ENCODE data around the gene ATF7IP2. TPM values are rescaled to one million over a fixed set of nuclear protein-coding genes. Genes with fewer than 3 reads are reported as not detected.
"Not testable (repeated sequence)": the region's sequence is repeated elsewhere in the genome, so short reads cannot be mapped to it uniquely, and the experiment has no call there.

ATF7IP2 gene, protein sequence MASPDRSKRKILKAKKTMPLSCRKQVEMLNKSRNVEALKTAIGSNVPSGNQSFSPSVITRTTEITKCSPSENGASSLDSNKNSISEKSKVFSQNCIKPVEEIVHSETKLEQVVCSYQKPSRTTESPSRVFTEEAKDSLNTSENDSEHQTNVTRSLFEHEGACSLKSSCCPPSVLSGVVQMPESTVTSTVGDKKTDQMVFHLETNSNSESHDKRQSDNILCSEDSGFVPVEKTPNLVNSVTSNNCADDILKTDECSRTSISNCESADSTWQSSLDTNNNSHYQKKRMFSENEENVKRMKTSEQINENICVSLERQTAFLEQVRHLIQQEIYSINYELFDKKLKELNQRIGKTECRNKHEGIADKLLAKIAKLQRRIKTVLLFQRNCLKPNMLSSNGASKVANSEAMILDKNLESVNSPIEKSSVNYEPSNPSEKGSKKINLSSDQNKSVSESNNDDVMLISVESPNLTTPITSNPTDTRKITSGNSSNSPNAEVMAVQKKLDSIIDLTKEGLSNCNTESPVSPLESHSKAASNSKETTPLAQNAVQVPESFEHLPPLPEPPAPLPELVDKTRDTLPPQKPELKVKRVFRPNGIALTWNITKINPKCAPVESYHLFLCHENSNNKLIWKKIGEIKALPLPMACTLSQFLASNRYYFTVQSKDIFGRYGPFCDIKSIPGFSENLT
- total RNA-seq: 10 to 100 TPM; 23.0 to 33.2 TPM

DNA sequence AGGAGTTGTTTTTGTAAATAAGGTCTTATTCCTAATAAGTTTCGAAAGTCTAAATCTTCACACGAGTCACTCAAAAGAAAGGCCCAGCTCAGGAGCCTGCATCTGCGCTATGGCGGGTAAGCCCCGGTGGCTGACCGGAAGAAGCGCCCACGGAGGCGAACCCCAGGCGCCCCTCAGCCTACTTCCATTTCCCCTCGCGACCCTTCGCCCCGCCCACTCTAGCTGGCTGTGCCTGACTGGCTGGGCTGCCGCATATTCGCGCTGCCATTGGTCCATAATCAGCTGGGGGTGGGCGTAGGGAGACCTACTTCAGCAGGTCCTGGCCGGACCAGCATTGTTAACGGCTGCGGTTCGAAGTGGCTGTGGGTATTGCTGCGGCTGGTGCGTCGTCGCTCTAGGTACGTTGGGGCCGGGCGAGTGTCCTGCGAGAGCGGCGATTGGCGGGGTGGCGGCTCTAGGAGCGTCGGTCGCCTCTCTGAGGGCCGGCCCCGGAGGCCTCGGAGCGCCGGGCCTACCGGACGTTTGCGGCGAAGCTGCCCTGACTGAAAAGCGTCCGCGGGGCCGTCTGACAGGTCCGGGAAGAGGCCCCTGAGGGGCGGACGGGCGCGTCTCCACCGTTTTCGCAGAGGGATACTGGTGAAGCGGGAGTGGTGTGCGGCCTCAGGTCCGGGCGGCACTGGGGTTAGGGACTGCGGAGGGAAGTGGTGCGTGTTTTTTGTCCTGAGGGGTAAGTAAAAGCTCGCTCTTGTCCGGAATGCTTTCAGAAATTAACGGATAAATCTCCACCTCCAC is at the start of gene ATF7IP2:
Gene ATF7IP2, plus strand, starts transcription at position 337 of the 792 bp plus-strand sequence. CDS start 44,560 bp downstream, outside the sequence.
- Mint-ChIP-seq H3K4me3 (peak within 1 kb of the TSS; percentile 90), H3K4me1 (ENCODE audit: low read depth in 2 of 2) (peaks cover 30 to 35% of the 10 kb centered on the region in 2 donors), H3K36me3 (peaks cover 14% of the 10 kb centered on the region), H3K27me3 (no peaks in the 10 kb centered on the region), H3K9me3 (no peaks in the 10 kb centered on the region), H3K27ac (peak within 1 kb of the TSS; percentile 92 to 95)
- ATAC-seq: peak; percentile 98
- DNase-seq (ENCODE audit: low spot score): peak; percentile 96

- DNase-seq (ENCODE audit: low spot score) (no peak), ATAC-seq (no peak)
- peaks cover 25% of the 10 kb centered on the region for H3K36me3 Mint-ChIP-seq
- no peak overlapping the region for H3K4me3 Mint-ChIP-seq
- H3K27ac Mint-ChIP-seq: no peak overlapping the region
- H3K27me3 Mint-ChIP-seq: no peaks in the 10 kb centered on the region
- peaks cover 0 to 7% of the 10 kb centered on the region in 2 donors for H3K4me1 Mint-ChIP-seq (ENCODE audit: low read depth in 2 of 2)
- peaks cover 17% of the 10 kb centered on the region for H3K9me3 Mint-ChIP-seq
These were observed 47.4 kb upstream of the ATF7IP2 start for GRCh38 chr16:10338426-10338825.

DNA sequence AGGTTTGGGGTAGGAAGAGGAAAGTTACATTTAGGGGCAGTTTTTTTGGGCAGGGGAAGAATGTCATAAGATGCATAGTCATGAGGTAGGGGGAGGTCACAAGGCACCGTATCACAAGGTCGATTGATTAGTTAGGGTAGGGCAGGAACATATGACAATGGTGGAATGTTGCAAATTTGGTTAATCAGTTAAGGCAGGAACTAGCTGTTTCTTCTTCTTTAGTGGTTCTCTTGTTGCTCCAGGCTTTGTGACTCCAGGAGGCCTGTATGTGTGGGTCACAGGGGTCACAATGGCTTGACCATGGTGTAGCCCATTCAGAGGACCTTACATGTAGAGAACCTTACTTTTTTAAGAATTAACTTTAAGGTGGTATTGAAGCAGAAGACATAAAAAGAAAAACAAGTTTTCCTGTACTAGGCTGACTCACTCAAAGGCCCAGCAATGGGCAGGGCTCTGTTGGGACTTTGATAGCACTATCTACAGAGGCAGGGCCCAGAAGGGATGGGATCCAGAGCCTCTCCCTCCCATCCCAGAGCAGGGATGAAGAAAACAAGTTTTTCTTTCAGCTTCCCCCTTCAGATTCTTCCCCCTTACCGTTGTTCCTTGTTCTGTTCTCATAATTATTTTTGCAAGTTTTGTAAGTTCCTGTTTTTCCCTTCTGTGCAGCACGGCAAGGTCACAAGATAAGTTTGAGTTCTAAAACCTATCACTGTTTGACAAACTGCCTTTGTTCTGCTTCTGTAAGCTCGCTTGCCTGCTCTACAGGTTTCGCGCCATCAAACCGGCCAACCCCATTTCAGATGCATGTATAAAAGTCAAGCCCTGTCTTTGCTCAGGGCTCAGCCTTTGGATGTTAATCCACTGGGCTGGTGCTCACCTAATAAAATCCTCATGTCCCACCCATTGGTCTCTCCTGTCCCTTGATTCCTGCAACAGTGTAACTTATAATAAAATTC is 45.8 kb upstream of the ATF7IP2 start:
- Mint-ChIP-seq H3K9me3 (peaks cover 23% of the 10 kb centered on the region), H3K27ac (no peak overlapping the region), H3K27me3 (no peaks in the 10 kb centered on the region), H3K4me1 (ENCODE audit: low read depth in 2 of 2) (no peaks in the 10 kb centered on the region), H3K4me3 (no peak overlapping the region), H3K36me3 (peaks cover 26% of the 10 kb centered on the region)
- ATAC-seq: no peak
- DNase-seq (ENCODE audit: low spot score): no peak

- H3K27me3 Mint-ChIP-seq: no peaks in the 10 kb centered on the region
- DNase-seq (ENCODE audit: low spot score) (no peak), ATAC-seq (no peak)
- H3K9me3 Mint-ChIP-seq: peaks cover 23% of the 10 kb centered on the region
- no peak overlapping the region for H3K4me3 Mint-ChIP-seq
- peaks cover 26% of the 10 kb centered on the region for H3K36me3 Mint-ChIP-seq
- no peaks in the 10 kb centered on the region for H3K4me1 Mint-ChIP-seq (ENCODE audit: low read depth in 2 of 2)
- H3K27ac Mint-ChIP-seq: no peak overlapping the region
These were observed 42.6 kb upstream of the ATF7IP2 start for GRCh38 chr16:10343124-10343760.

DNA sequence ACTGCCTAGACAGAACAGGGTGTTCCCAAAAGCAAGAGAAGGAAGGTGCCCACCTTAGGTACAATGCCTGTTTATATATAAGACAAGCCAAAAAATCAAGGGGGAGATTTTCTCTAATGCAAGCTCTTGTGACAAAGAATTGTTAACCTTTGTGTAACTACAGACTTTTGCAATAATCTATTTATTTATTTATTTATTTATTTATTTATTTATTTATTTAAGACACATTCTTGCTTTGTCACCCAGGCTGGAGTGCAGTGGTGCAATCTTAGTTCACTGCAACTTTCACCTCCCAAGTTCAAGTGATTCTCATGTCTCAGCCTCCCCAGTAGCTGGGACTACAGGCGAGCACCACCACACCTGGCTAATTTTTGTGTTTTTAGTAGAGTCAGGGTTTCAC is 41.2 kb upstream of the ATF7IP2 start:
- not testable (repeated sequence) for H3K4me3 Mint-ChIP-seq; DNase-seq (ENCODE audit: low spot score); H3K27ac Mint-ChIP-seq; H3K4me1 Mint-ChIP-seq (ENCODE audit: low read depth in 2 of 2); H3K27me3 Mint-ChIP-seq; ATAC-seq
- peaks cover 16% of the 10 kb centered on the region for H3K9me3 Mint-ChIP-seq
- H3K36me3 Mint-ChIP-seq: peaks cover 21% of the 10 kb centered on the region

DNA sequence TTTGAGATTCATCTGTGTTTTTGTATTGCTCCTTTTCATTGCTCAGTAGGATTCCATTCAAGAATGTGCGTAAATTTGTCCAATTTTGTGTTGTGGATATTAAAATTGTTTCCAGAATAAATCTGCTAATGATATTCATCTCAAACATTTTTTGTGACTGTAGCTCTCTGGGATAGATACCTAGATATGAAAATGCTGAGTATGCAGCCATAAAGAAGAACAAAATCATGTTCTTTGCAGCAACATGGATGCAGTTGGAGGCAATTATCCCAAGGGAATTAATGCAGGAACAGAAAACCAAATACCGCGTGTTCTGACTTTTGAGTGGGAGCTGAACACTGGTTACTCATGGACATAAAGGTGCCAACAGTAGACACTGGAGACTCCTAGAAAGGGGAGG is 40.2 kb upstream of the ATF7IP2 start:
- peaks cover 15% of the 10 kb centered on the region for H3K9me3 Mint-ChIP-seq
- DNase-seq (ENCODE audit: low spot score): no peak
- H3K27ac Mint-ChIP-seq: no peak overlapping the region
- H3K27me3 Mint-ChIP-seq: no peaks in the 10 kb centered on the region
- H3K4me1 Mint-ChIP-seq (ENCODE audit: low read depth in 2 of 2): no peaks in the 10 kb centered on the region
- ATAC-seq: no peak
- H3K4me3 Mint-ChIP-seq: no peak overlapping the region
- H3K36me3 Mint-ChIP-seq: peaks cover 12% of the 10 kb centered on the region

DNA sequence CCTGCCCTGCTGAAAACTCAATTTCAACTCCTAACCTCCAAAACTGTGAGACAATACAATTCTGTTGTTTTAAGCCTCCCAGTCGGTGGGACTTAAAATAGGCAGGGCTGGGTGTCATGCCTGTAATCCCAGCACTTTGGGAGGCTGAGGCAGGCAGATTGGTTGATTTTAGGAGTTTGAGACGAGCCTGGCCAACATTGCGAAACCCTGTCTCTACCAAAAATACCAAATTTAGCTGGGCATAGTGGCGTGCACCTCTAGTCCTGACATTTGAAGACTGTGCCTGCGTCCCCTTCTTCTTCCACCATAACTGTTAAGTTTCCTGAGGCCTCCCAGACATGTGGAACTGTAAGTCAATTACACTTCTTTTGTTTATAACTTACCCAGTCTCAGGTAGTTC is 36.0 kb upstream of the ATF7IP2 start:
- no peaks in the 10 kb centered on the region for H3K27me3 Mint-ChIP-seq
- no peak overlapping the region for H3K4me3 Mint-ChIP-seq
- H3K9me3 Mint-ChIP-seq: no peaks in the 10 kb centered on the region
- H3K27ac Mint-ChIP-seq: no peak overlapping the region
- ATAC-seq: no peak
- H3K36me3 Mint-ChIP-seq: no peaks in the 10 kb centered on the region
- no peak for DNase-seq (ENCODE audit: low spot score)
- no peaks in the 10 kb centered on the region for H3K4me1 Mint-ChIP-seq (ENCODE audit: low read depth in 2 of 2)

DNA sequence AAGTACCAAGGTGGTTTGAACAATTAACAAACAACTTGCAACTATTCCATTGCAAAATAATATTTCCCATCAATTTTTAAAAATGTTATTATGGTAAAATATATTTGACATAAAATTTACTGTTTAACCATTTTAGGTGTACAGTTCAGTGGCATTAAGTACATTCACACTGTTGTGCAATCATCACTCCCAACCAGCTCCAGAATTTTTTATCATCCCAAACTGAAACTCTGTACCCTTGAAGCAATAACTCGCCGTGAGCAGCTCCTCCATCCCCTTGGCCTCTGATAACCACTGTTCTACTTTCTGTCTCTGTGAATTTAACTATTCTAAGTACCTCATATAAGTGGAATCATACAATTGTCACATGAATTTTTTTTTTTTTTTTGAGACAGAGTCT is 33.6 kb upstream of the ATF7IP2 start:
- Mint-ChIP-seq H3K36me3 (no peaks in the 10 kb centered on the region), H3K4me1 (ENCODE audit: low read depth in 2 of 2) (no peaks in the 10 kb centered on the region), H3K9me3 (no peaks in the 10 kb centered on the region), H3K27ac (no peak overlapping the region), H3K4me3 (no peak overlapping the region), H3K27me3 (no peaks in the 10 kb centered on the region)
- ATAC-seq (no peak), DNase-seq (ENCODE audit: low spot score) (no peak)

GRCh38 chr16:10355589-10355988 is 30.3 kb upstream of the ATF7IP2 start:
- ATAC-seq (no peak), DNase-seq (ENCODE audit: low spot score) (no peak)
- H3K27ac Mint-ChIP-seq: no peak overlapping the region
- no peak overlapping the region for H3K4me3 Mint-ChIP-seq
- H3K9me3 Mint-ChIP-seq: no peaks in the 10 kb centered on the region
- H3K4me1 Mint-ChIP-seq (ENCODE audit: low read depth in 2 of 2): no peaks in the 10 kb centered on the region
- peaks cover 3 to 8% of the 10 kb centered on the region in 2 donors for H3K27me3 Mint-ChIP-seq
- H3K36me3 Mint-ChIP-seq: no peaks in the 10 kb centered on the region

DNA sequence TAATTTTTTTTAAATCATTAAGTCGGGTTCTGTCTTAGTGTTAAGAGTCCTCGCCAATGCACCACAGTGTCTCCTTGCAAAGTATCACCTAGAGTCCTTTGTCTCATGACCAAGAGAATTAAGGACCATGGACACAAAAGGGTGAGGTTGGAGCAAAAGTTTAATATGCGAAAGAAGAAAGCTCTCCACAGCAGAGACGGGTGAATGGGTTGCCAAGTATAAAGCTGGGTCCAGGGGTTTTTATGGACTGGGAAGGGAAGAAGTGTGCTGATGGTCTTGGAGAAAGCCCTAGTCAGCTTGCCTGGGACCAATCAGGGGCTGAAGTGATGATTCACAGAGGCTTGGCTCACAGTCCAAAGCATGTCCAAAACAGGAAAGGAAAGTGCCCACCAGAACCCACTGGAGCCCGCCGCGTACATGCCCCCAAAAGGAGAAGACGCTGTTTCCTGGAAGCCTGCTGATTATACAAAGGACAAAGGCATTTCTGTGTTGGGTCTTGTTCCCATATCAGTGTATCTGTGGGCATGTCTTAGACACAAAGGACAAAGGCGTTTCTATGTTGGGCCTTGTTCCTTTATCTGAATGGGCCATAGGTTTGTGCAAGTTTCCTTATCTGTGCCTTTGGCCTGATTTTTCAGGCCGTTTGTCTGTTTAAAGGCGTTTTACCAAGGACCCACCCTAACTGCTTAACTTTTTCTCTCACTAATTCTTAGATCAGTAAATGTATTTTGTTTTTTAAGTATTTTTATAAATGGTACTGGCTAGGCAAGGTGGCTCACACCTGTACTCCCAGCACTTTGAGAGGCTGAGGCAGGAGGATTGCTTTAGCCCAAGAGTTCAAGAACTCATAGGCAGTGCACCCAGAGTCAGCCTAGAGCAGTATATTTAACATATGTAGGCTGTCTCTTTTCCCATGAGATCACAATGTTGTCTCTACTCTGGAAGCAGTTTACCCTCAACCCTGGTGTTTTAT is 28.7 kb upstream of the ATF7IP2 start:
- no peak overlapping the region for H3K27ac Mint-ChIP-seq
- peaks cover 6 to 8% of the 10 kb centered on the region in 2 donors for H3K27me3 Mint-ChIP-seq
- H3K4me3 Mint-ChIP-seq: no peak overlapping the region
- DNase-seq (ENCODE audit: low spot score): no peak
- no peaks in the 10 kb centered on the region for H3K36me3 Mint-ChIP-seq
- H3K9me3 Mint-ChIP-seq: no peaks in the 10 kb centered on the region
- peaks cover 3% of the 10 kb centered on the region in 2 donors for H3K4me1 Mint-ChIP-seq (ENCODE audit: low read depth in 2 of 2)
- ATAC-seq: no peak

DNA sequence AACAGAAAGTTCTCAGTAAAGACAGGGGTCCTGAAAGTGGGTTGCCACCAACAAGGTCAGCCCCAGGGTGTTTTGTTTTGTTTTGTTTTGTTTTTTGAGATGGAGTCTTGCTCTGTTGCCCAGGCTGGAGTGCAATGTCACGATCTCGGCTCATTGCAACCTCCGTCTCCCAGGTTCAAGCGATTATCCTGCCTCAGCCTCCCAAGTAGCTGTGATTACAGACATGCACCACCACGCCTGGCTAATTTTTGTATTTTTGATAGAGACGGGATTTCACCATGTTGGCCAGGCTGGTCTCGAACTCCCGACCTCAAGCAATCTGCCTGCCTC is 24.1 kb upstream of the ATF7IP2 start:
- not testable (repeated sequence) for ATAC-seq; H3K4me1 Mint-ChIP-seq (ENCODE audit: low read depth in 2 of 2); H3K27ac Mint-ChIP-seq; H3K27me3 Mint-ChIP-seq; DNase-seq (ENCODE audit: low spot score); H3K4me3 Mint-ChIP-seq; H3K36me3 Mint-ChIP-seq; H3K9me3 Mint-ChIP-seq
